ENCODE results near the gene PIF1. TPM values are rescaled to one million over a fixed set of nuclear protein-coding genes. Genes with fewer than 3 reads are reported as not detected.

PIF1 gene
- total RNA-seq, 1 donor from 2014 or later, result 1.7 TPM

DNA sequence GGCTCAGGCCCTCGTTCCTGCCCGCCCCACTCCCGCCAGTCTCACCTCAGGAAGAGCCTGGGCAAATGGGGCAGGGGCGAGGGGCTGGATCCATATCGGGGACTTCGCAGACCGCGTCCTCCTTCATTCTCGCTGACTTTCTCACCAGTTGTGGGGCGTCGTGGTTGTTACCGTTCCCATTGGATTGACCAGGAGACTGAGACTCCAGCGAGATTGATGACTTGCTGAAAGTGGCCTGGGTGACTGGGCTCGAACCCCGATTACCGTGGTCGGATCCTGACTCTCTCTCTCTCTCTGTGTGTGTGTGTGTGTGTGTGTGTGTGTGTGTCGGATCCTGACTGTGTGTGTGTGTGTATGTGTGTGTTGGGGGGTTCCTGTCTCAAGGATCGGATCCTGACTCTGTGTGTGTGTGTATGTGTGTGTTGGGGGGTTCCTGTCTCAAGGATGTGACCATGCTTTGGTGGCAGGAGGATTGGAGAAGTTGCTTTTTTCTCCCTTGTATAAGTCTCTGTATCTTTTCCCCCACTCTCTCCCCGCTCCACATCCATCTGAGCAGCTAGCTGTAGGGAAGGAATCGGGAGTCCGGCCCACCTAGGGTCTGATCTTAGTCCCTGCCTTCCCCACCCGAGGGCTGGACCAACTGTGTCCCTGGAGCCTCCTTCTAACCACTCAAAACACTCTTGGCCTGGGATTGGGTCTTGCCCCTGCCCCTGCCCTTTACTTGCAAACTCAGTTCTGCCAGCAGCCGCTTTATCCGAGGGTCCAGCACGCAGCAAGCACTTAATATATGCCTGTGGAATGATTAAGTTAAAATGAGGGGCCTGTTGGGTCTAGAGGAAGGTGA, 16.9 kb upstream of the PIF1 start:
- peak overlapping the region; percentile 100 for H3K4me2 ChIP-seq (ENCODE audit: low read length)
- H3K9me3 Mint-ChIP-seq (ENCODE audit: unreplicated experiment), result no peaks in the 10 kb centered on the region
- no peaks in the 10 kb centered on the region for H3K36me3 Mint-ChIP-seq (ENCODE audit: low read depth, unreplicated experiment)
- peaks cover 50% of the 10 kb centered on the region for H4K20me1 ChIP-seq (ENCODE audit: insufficient read depth, low read length)
- peaks cover 52% of the 10 kb centered on the region for H3K79me2 ChIP-seq (ENCODE audit: insufficient read depth, low read length)
- H3K9ac ChIP-seq (ENCODE audit: low read length), result peak overlapping the region; percentile 90
- no peak for FAIRE-seq
- H3K27ac Mint-ChIP-seq (ENCODE audit: unreplicated experiment), result peak overlapping the region; percentile 10
- no peaks in the 10 kb centered on the region for H3K36me3 ChIP-seq (ENCODE audit: insufficient read depth, low read length)
- no peak for TF ChIP-seq EZH2 (IDR thresholded peaks at IDR 0.05; ENCODE audit: insufficient read depth, low read length)
- TF ChIP-seq, protein P1, sequence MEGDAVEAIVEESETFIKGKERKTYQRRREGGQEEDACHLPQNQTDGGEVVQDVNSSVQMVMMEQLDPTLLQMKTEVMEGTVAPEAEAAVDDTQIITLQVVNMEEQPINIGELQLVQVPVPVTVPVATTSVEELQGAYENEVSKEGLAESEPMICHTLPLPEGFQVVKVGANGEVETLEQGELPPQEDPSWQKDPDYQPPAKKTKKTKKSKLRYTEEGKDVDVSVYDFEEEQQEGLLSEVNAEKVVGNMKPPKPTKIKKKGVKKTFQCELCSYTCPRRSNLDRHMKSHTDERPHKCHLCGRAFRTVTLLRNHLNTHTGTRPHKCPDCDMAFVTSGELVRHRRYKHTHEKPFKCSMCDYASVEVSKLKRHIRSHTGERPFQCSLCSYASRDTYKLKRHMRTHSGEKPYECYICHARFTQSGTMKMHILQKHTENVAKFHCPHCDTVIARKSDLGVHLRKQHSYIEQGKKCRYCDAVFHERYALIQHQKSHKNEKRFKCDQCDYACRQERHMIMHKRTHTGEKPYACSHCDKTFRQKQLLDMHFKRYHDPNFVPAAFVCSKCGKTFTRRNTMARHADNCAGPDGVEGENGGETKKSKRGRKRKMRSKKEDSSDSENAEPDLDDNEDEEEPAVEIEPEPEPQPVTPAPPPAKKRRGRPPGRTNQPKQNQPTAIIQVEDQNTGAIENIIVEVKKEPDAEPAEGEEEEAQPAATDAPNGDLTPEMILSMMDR (IDR thresholded peaks at IDR 0.05; ENCODE audit: insufficient read depth, low read depth, low read length), result no peak
- peak overlapping the region; percentile 21 for H3K27ac ChIP-seq (ENCODE audit: low read depth, low read length)
- peak overlapping the region; percentile 70 for H2AFZ ChIP-seq (ENCODE audit: low read depth, low read length)
- H3K4me1 Mint-ChIP-seq (ENCODE audit: low read depth, unreplicated experiment), result peaks cover 14% of the 10 kb centered on the region
- no peaks in the 10 kb centered on the region for H3K9me3 ChIP-seq (ENCODE audit: insufficient read depth, low read depth, low read length)
- peak overlapping the region; percentile 92 for H3K4me3 Mint-ChIP-seq (ENCODE audit: unreplicated experiment)
- H3K4me3 ChIP-seq (ENCODE audit: insufficient read depth, low read depth, low read length), result peak overlapping the region; percentile 79
- no peak for DNase-seq (ENCODE audit: low read depth)
- peaks cover 18% of the 10 kb centered on the region for H3K4me1 ChIP-seq (ENCODE audit: insufficient read depth, low read length)
- no peaks in the 10 kb centered on the region for H3K27me3 ChIP-seq (ENCODE audit: insufficient read depth, low read length)
- H3K27me3 Mint-ChIP-seq (ENCODE audit: low read depth, unreplicated experiment), result peaks cover 2% of the 10 kb centered on the region

DNA sequence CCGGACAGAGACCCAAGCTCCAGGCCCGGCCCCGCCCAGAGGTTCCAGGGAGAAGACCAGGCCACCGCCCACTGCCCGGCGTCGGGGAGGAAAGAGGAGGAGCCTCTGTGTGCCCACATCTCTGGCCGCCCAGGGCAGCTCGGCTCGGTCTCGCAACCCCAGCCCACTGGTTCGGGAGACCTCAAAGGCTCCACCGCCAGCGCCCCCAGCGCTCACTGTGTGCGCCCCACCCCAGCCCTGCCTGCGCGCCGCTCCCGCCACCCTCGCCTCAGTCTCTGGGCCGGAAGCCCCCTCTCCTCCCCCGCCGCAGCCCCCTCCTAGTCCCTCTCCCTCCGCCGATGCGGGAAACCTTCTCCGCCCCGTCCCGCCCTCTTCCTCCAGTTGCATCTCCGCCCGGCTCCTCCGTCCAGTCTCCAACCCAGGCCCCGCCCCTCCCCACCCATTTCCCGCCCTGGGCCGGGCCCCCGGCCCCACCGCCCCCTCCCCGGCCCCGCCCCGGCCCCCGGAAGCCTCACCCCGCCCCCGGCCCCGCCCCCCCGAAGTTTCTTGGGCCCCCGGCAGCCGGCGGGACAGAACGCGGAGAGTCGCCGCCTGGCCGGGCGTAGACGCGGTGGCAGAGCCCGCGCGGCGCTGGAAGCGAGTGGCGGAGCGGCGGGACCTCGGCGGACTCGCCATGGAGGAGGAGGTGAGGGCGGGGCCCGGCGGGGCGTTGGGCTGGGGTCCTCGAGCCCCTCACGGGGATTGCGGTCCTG, 16.1 kb upstream of the PIF1 start, which contains the start of gene PLEKHO2:
TSS of gene PLEKHO2 (plus strand) at position 572 of the 752 bp plus-strand sequence. CDS start at position 674, 102 bp downstream.
- H3K27ac Mint-ChIP-seq (ENCODE audit: unreplicated experiment), result peak within 1 kb of the TSS; percentile 71
- no peaks in the 10 kb centered on the region for H3K36me3 Mint-ChIP-seq (ENCODE audit: low read depth, unreplicated experiment)
- FAIRE-seq (no peak), DNase-seq (ENCODE audit: low read depth) (peak; percentile 85)
- Histone ChIP-seq H3K27me3 (ENCODE audit: insufficient read depth, low read length) (no peaks in the 10 kb centered on the region), H2AFZ (ENCODE audit: low read depth, low read length) (peak within 1 kb of the TSS; percentile 84), H3K9me3 (ENCODE audit: insufficient read depth, low read depth, low read length) (no peaks in the 10 kb centered on the region), H3K4me1 (ENCODE audit: insufficient read depth, low read length) (peaks cover 18% of the 10 kb centered on the region), H4K20me1 (ENCODE audit: insufficient read depth, low read length) (peaks cover 44% of the 10 kb centered on the region), H3K27ac (ENCODE audit: low read depth, low read length) (peak within 1 kb of the TSS; percentile 57), H3K4me3 (ENCODE audit: insufficient read depth, low read depth, low read length) (peak within 1 kb of the TSS; percentile 79), H3K4me2 (ENCODE audit: low read length) (peak within 1 kb of the TSS; percentile 100), H3K79me2 (ENCODE audit: insufficient read depth, low read length) (peaks cover 44% of the 10 kb centered on the region), H3K9ac (ENCODE audit: low read length) (peak within 1 kb of the TSS; percentile 90), H3K36me3 (ENCODE audit: insufficient read depth, low read length) (no peaks in the 10 kb centered on the region)
- H3K4me1 Mint-ChIP-seq (ENCODE audit: low read depth, unreplicated experiment), result peaks cover 13% of the 10 kb centered on the region
- H3K4me3 Mint-ChIP-seq (ENCODE audit: unreplicated experiment), result peak within 1 kb of the TSS; percentile 92
- TF ChIP-seq EZH2 (IDR thresholded peaks at IDR 0.05; ENCODE audit: insufficient read depth, low read length), result no peak
- TF ChIP-seq, protein P1 (IDR thresholded peaks at IDR 0.05; ENCODE audit: insufficient read depth, low read depth, low read length), result no peak
- H3K9me3 Mint-ChIP-seq (ENCODE audit: unreplicated experiment), result no peaks in the 10 kb centered on the region
- peaks cover 2% of the 10 kb centered on the region for H3K27me3 Mint-ChIP-seq (ENCODE audit: low read depth, unreplicated experiment)

All from astrocyte (in vitro differentiated cells and primary cell).